IPS-11a (cell line): ENCODE data around the gene PPIL4.
"Not testable (repeated sequence)": the region's sequence is repeated elsewhere in the genome, so short reads cannot be mapped to it uniquely, and the experiment has no call there.

Source experiments
- H3K4me3 ChIP-seq: one replicate; pipeline ENCODE4 v1.5.1; 2013; ENCODE audit warnings: low read depth, low read length, control low read depth

Gene PPIL4

DNA sequence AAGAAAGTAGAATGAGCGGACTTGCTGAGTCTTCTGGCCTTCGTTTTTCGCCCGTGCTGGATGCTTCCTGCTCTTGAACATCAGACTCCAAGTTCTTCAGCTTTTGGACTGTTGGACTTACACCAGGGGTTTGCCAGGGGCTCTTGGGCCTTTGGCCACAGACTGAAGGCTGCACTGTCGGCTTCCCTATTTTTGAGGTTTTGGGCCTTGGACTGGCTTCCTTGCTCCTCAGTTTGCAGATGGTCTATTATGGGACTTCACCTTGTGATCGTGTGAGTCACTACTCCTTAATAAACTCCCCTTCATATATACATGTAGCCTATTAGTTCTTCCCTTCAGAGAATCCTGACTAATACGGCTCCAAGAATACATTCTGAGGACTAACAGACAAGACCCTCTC, 83.1 kb downstream of the PPIL4 start:
- H3K4me3 ChIP-seq = not testable (repeated sequence)

DNA sequence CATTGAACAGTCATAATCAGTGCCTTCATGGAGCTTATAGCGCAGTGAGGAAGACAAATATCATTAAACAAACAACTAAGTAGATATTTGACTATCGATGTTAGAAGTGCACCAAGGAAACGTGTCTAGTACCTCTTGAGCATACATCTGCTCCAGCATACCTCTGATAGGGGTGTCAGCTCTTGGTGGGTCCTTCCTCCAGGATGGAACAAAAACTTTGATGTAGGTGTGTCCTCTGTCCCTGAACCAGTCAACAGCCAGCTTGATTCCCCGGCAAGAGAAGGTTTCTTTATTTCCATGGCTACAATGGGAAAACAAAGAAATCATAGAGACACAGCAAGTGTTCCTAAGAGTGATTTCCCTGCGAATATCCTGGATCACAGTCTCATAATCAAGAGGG, 84.2 kb downstream of the PPIL4 start:
- H3K4me3 ChIP-seq = no peak overlapping the region

GRCh38 chr6:149460249-149460648, 85.6 kb downstream of the PPIL4 start:
- H3K4me3 ChIP-seq = not testable (repeated sequence)

- H3K4me3 ChIP-seq = no peak overlapping the region
Measured at GRCh38 chr6:149459761-149460160, 86.1 kb downstream of the PPIL4 start.

DNA sequence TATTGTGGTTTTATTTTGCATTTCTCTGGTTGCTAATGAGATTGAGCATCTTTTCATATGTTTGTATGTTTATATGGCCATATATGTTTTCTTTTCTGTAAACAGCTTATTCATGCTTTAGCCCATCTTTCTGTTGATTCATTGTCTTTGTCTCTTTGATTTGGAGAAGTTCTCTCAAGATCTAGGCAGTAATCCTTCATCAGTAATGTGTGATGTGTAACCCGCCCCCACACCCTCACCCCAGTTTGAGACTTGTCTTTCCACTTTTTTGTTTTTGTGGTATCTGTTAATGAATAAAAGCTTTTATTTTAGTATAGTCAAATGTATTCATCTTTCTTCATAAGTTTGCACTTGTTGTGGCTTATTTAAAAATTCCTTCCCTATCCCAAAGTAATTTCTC, 87.0 kb downstream of the PPIL4 start:
- no peak overlapping the region for H3K4me3 ChIP-seq

GRCh38 chr6:149458196-149458595, 87.6 kb downstream of the PPIL4 start:
- H3K4me3 ChIP-seq = no peak overlapping the region

GRCh38 chr6:149457316-149457884, 88.4 kb downstream of the PPIL4 start:
- no peak overlapping the region for H3K4me3 ChIP-seq

GRCh38 chr6:149456311-149457021, 89.4 kb downstream of the PPIL4 start:
- H3K4me3 ChIP-seq = no peak overlapping the region

DNA sequence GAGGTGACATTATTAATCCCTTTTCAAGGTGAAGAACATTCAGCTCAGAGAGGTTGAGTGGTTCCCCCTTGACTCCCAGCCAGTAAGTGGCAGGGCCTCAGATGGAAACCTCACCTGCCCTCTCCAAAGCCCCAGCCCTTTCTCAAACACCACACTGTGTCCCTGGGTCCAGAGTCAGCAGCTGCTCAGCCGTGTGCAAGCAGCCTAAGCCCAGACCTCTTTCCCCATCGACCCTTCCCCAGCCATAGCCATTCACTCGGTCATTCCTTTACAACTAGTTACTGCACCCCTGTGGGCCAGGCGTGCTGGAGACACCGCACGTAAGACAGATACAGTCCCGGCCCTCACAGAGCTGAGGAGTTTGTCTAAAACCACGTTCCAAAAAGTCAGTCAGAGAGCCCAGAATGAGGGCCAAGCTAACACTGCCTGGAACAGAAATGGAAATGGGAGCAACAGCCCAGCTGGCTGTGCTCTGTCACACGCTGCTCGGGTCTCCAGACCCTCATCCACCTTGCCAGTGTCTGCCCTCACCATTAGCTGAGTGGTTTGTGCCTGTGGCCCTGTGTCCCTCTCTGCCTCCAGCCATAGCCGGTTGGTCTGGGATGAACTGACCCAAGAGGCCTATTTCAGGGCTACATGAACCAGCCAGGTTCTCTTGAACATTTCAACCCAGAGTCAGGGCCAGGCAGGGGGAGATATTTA, 90.7 kb downstream of the PPIL4 start:
- H3K4me3 ChIP-seq = no peak overlapping the region
